ENCODE data around the gene RNF227. TPM values are rescaled to one million over a fixed set of nuclear protein-coding genes. Genes with fewer than 3 reads are reported as not detected.

RNF227 gene
- total and polyA plus RNA-seq, 2 of the 13 experiments (the other 11 are each of a cell fraction or from before 2014, with no cell fraction given): 0.20 to 0.79 TPM

DNA sequence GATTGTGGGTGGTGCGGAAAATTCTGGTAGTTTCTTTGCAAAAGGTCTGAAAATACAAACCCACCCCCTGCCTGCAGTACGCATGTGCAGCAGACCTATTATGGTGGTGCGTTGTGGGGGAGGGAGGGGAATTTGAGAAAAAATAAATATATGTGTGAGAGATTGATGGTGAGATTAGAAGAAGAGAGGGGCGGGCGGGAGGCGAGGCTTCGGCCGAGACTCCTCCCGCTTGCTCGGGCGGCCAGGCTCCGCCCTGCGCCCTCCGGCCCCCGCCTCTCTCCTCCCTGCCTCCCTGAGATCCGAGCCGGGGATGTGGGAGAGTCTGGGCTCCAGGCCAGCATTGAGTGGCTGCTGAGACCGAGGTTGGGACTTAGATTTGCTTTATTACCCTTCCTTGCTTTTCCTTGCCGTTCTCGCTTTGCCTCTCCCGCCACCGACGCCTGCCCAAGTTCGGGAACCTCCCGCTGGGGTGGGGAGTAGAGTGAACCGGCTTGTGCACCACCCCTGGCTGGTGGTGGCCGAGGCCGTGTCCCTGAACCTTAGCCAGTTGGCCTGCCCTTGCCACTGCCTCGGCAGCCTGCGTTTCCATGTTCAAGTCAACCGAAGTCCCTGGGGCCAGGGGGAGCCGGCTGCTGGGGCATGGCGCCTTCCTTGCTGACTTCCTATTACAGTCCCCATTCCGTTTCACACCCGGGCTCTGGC is 28.5 kb downstream of the RNF227 start (continued):
- TF ChIP-seq, protein P1, sequence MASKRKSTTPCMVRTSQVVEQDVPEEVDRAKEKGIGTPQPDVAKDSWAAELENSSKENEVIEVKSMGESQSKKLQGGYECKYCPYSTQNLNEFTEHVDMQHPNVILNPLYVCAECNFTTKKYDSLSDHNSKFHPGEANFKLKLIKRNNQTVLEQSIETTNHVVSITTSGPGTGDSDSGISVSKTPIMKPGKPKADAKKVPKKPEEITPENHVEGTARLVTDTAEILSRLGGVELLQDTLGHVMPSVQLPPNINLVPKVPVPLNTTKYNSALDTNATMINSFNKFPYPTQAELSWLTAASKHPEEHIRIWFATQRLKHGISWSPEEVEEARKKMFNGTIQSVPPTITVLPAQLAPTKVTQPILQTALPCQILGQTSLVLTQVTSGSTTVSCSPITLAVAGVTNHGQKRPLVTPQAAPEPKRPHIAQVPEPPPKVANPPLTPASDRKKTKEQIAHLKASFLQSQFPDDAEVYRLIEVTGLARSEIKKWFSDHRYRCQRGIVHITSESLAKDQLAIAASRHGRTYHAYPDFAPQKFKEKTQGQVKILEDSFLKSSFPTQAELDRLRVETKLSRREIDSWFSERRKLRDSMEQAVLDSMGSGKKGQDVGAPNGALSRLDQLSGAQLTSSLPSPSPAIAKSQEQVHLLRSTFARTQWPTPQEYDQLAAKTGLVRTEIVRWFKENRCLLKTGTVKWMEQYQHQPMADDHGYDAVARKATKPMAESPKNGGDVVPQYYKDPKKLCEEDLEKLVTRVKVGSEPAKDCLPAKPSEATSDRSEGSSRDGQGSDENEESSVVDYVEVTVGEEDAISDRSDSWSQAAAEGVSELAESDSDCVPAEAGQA (IDR thresholded peaks at IDR 0.05; ENCODE audit: low read depth): no peak
- TF ChIP-seq, protein P1 (CRISPR knock-in tag; IDR thresholded peaks at IDR 0.05; ENCODE audit: borderline replicate concordance): no peak
- TF ChIP-seq ZNF17 (CRISPR knock-in tag; IDR thresholded peaks at IDR 0.05) (no peak), AKAP8 (CRISPR knock-in tag; IDR thresholded peaks at IDR 0.05) (no peak; the same call in 1 of the 2 replicates), KLF11 (CRISPR knock-in tag; IDR thresholded peaks at IDR 0.05) (no peak), ZNF768 (CRISPR knock-in tag; IDR thresholded peaks at IDR 0.05) (peak; percentile 29; the same call in 1 of the 2 replicates), NONO (IDR thresholded peaks at IDR 0.05) (no peak), NONO (CRISPR knock-in tag; conservative IDR thresholded peaks at IDR 0.05) (0 out of 2 replicates have a peak, but pooled peaks have one; percentile 53), NFATC3 (CRISPR knock-in tag; IDR thresholded peaks at IDR 0.05) (no peak), ZNF619 (CRISPR knock-in tag; IDR thresholded peaks at IDR 0.05) (peak; percentile 68; the same call in 1 of the 2 replicates), RBFOX2 (IDR thresholded peaks at IDR 0.05; ENCODE audit: low read depth, low read length) (peak; percentile 48), CEBPG (CRISPR knock-in tag; IDR thresholded peaks at IDR 0.05) (no peak)
- TF ChIP-seq, protein P2, sequence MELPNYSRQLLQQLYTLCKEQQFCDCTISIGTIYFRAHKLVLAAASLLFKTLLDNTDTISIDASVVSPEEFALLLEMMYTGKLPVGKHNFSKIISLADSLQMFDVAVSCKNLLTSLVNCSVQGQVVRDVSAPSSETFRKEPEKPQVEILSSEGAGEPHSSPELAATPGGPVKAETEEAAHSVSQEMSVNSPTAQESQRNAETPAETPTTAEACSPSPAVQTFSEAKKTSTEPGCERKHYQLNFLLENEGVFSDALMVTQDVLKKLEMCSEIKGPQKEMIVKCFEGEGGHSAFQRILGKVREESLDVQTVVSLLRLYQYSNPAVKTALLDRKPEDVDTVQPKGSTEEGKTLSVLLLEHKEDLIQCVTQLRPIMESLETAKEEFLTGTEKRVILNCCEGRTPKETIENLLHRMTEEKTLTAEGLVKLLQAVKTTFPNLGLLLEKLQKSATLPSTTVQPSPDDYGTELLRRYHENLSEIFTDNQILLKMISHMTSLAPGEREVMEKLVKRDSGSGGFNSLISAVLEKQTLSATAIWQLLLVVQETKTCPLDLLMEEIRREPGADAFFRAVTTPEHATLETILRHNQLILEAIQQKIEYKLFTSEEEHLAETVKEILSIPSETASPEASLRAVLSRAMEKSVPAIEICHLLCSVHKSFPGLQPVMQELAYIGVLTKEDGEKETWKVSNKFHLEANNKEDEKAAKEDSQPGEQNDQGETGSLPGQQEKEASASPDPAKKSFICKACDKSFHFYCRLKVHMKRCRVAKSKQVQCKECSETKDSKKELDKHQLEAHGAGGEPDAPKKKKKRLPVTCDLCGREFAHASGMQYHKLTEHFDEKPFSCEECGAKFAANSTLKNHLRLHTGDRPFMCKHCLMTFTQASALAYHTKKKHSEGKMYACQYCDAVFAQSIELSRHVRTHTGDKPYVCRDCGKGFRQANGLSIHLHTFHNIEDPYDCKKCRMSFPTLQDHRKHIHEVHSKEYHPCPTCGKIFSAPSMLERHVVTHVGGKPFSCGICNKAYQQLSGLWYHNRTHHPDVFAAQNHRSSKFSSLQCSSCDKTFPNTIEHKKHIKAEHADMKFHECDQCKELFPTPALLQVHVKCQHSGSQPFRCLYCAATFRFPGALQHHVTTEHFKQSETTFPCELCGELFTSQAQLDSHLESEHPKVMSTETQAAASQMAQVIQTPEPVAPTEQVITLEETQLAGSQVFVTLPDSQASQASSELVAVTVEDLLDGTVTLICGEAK (IDR thresholded peaks at IDR 0.05): no peak
- TF ChIP-seq, protein P2 (CRISPR knock-in tag; IDR thresholded peaks at IDR 0.05): no peak; the same call in none of the 2 replicates
- TF ChIP-seq, protein P3, sequence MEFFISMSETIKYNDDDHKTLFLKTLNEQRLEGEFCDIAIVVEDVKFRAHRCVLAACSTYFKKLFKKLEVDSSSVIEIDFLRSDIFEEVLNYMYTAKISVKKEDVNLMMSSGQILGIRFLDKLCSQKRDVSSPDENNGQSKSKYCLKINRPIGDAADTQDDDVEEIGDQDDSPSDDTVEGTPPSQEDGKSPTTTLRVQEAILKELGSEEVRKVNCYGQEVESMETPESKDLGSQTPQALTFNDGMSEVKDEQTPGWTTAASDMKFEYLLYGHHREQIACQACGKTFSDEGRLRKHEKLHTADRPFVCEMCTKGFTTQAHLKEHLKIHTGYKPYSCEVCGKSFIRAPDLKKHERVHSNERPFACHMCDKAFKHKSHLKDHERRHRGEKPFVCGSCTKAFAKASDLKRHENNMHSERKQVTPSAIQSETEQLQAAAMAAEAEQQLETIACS (CRISPR knock-in tag; IDR thresholded peaks at IDR 0.05): no peak
